ENCODE measurements around the gene RNF128. TPM values are rescaled to one million over a fixed set of nuclear protein-coding genes. Genes with fewer than 3 reads are reported as not detected.

Gene RNF128
- total and polyA plus RNA-seq, 2 of the 13 experiments (the other 11 are each of a cell fraction or from before 2014, with no cell fraction given): 18.5 to 43.5 TPM

- POLR2A ChIA-PET: no interaction called here
- TF ChIP-seq HOMEZ (CRISPR knock-in tag; IDR thresholded peaks at IDR 0.05; ENCODE audit: low read depth) (no peak), STAG1 (CRISPR knock-in tag; IDR thresholded peaks at IDR 0.05) (no peak), PPARG (CRISPR knock-in tag; conservative IDR thresholded peaks at IDR 0.05) (no peak), ZC3H4 (CRISPR knock-in tag; IDR thresholded peaks at IDR 0.05; ENCODE audit: borderline replicate concordance) (no peak), ISX (CRISPR knock-in tag; conservative IDR thresholded peaks at IDR 0.05) (no peak), ELF4 (CRISPR knock-in tag; IDR thresholded peaks at IDR 0.05; ENCODE audit: borderline replicate concordance) (no peak), HBP1 (CRISPR knock-in tag; IDR thresholded peaks at IDR 0.05; ENCODE audit: low read depth) (no peak), TP53 (CRISPR knock-in tag; conservative IDR thresholded peaks at IDR 0.05) (no peak), MBNL3 (CRISPR knock-in tag; conservative IDR thresholded peaks at IDR 0.05) (no peak), MED13 (CRISPR knock-in tag; IDR thresholded peaks at IDR 0.05) (no peak), ZNF674 (CRISPR knock-in tag; IDR thresholded peaks at IDR 0.05; ENCODE audit: low read depth) (no peak), SUZ12 (IDR thresholded peaks at IDR 0.05; ENCODE audit: low read depth, low read length) (no peak)
- TF ChIP-seq, protein P1, sequence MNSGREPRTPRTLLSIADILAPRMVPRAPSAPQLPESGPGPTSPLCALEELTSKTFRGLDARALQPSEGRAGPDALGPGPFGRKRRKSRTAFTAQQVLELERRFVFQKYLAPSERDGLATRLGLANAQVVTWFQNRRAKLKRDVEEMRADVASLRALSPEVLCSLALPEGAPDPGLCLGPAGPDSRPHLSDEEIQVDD (CRISPR knock-in tag; IDR thresholded peaks at IDR 0.05; ENCODE audit: borderline replicate concordance): no peak
- TF ChIP-seq, protein P2, sequence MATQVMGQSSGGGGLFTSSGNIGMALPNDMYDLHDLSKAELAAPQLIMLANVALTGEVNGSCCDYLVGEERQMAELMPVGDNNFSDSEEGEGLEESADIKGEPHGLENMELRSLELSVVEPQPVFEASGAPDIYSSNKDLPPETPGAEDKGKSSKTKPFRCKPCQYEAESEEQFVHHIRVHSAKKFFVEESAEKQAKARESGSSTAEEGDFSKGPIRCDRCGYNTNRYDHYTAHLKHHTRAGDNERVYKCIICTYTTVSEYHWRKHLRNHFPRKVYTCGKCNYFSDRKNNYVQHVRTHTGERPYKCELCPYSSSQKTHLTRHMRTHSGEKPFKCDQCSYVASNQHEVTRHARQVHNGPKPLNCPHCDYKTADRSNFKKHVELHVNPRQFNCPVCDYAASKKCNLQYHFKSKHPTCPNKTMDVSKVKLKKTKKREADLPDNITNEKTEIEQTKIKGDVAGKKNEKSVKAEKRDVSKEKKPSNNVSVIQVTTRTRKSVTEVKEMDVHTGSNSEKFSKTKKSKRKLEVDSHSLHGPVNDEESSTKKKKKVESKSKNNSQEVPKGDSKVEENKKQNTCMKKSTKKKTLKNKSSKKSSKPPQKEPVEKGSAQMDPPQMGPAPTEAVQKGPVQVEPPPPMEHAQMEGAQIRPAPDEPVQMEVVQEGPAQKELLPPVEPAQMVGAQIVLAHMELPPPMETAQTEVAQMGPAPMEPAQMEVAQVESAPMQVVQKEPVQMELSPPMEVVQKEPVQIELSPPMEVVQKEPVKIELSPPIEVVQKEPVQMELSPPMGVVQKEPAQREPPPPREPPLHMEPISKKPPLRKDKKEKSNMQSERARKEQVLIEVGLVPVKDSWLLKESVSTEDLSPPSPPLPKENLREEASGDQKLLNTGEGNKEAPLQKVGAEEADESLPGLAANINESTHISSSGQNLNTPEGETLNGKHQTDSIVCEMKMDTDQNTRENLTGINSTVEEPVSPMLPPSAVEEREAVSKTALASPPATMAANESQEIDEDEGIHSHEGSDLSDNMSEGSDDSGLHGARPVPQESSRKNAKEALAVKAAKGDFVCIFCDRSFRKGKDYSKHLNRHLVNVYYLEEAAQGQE (IDR thresholded peaks at IDR 0.05; ENCODE audit: borderline replicate concordance in 1 of 2, low read depth in 1 of 2, low read length in 2 of 2): no peak
- TF ChIP-seq, protein P3, sequence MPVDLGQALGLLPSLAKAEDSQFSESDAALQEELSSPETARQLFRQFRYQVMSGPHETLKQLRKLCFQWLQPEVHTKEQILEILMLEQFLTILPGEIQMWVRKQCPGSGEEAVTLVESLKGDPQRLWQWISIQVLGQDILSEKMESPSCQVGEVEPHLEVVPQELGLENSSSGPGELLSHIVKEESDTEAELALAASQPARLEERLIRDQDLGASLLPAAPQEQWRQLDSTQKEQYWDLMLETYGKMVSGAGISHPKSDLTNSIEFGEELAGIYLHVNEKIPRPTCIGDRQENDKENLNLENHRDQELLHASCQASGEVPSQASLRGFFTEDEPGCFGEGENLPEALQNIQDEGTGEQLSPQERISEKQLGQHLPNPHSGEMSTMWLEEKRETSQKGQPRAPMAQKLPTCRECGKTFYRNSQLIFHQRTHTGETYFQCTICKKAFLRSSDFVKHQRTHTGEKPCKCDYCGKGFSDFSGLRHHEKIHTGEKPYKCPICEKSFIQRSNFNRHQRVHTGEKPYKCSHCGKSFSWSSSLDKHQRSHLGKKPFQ (CRISPR knock-in tag; IDR thresholded peaks at IDR 0.05; ENCODE audit: insufficient replicate concordance): no peak
- Histone ChIP-seq H4K20me1 (ENCODE audit: insufficient read depth, low read length) (peaks cover 25% of the 10 kb centered on the region), H3K9ac (ENCODE audit: insufficient read depth, low read depth, low read length) (no peak overlapping the region), H3K27me3 (ENCODE audit: control insufficient read depth in 1 of 2, insufficient read depth in 2 of 2, low read length in 2 of 2) (no peaks in the 10 kb centered on the region), H3K4me3 (replicated peaks in 1 of 3; ENCODE audit: insufficient read depth in 1 of 3, low read depth in 2 of 3, low read length in 3 of 3) (no peak overlapping the region), H3K36me3 (replicated peaks in 1 of 2; ENCODE audit: control insufficient read depth in 1 of 2, insufficient read depth in 2 of 2, low read length in 2 of 2) (no peaks in the 10 kb centered on the region; a peak in 1 of 5 replicates), H3K79me2 (ENCODE audit: insufficient read depth, low read length) (peaks cover 59% of the 10 kb centered on the region), H3K9me3 (ENCODE audit: low read length) (no peaks in the 10 kb centered on the region), H3K4me2 (ENCODE audit: low read depth, low read length) (no peak overlapping the region), H3K4me1 (ENCODE audit: insufficient read depth, low read length) (peaks cover 39% of the 10 kb centered on the region), H3K27ac (ENCODE audit: extremely low read length, insufficient read depth, low read length) (no peak overlapping the region), H2AFZ (ENCODE audit: low read length) (no peak overlapping the region)
- in situ Hi-C loops (cut with HindIII; ENCODE audit: extremely low pct_ligation_motif_present, low pct_unique_long_range_greater_than_20kb) (no loop called here), intact Hi-C loops (cut with micrococcal nuclease; ENCODE audit: unreplicated experiment) (no loop called here)
- no TSS peak for BruUV-seq (replicated peaks)
- no peak for DNase-seq (ENCODE audit: low spot score)
- 95% methylated on average over 1 of the region's 1 CpG for WGBS (ENCODE audit: low lambda C conversion rate)
- FAIRE-seq: no peak
- CTCF ChIA-PET (ENCODE audit: low intra/inter-chr PET ratio, low total read pairs): no interaction called here
- ATAC-seq: no peak
Observed at GRCh38 chrX:106748377-106748776, 21.9 kb downstream of the RNF128 start.

Data from HepG2 (cell line).